IPS-18a (cell line): ENCODE measurements around the gene RBM33.

ENCODE experiments used
- H3K27ac ChIP-seq: one replicate; pipeline ENCODE4 v1.5.1; 2013; ENCODE audit warnings: low read length
- H3K27me3 ChIP-seq: one replicate; pipeline ENCODE4 v1.6.1; 2013; ENCODE audit warnings: mild to moderate bottlenecking, low read length; ENCODE audit not compliant: control insufficient read depth, insufficient read depth
- H3K36me3 ChIP-seq: one replicate; pipeline ENCODE4 v1.6.1; 2013; ENCODE audit warnings: low read depth, low read length; ENCODE audit not compliant: control insufficient read depth
- H3K4me1 ChIP-seq: one replicate; pipeline ENCODE4 v1.6.1; 2013; ENCODE audit warnings: low read depth, low read length; ENCODE audit not compliant: control insufficient read depth
- H3K4me3 ChIP-seq: one replicate; pipeline ENCODE4 v1.5.1; 2013; ENCODE audit warnings: low read length
- H3K9ac ChIP-seq: one replicate; pipeline ENCODE4 v1.6.1; 2013; ENCODE audit warnings: mild to moderate bottlenecking, low read length, moderate library complexity
- H3K9me3 ChIP-seq: one replicate; pipeline ENCODE4 v1.6.1; 2013; ENCODE audit warnings: low read depth, low read length; ENCODE audit not compliant: control insufficient read depth

The RBM33 gene

GRCh38 chr7:155631155-155631554 lies 13.3 kb upstream of the RBM33 start:
- H3K4me1 ChIP-seq: no peaks in the 10 kb centered on the region
- no peak overlapping the region for H3K27ac ChIP-seq
- no peaks in the 10 kb centered on the region for H3K27me3 ChIP-seq
- H3K9ac ChIP-seq: no peak overlapping the region
- H3K4me3 ChIP-seq: no peak overlapping the region
- H3K36me3 ChIP-seq: no peaks in the 10 kb centered on the region
- peaks cover 22% of the 10 kb centered on the region for H3K9me3 ChIP-seq

GRCh38 chr7:155635817-155636216 lies 8.6 kb upstream of the RBM33 start:
- Histone ChIP-seq H3K4me3 (no peak overlapping the region), H3K36me3 (no peaks in the 10 kb centered on the region), H3K27me3 (no peaks in the 10 kb centered on the region), H3K4me1 (no peaks in the 10 kb centered on the region), H3K27ac (no peak overlapping the region), H3K9ac (no peak overlapping the region), H3K9me3 (peaks cover 53% of the 10 kb centered on the region)

GRCh38 chr7:155637155-155637554 lies 7.3 kb upstream of the RBM33 start:
- no peak overlapping the region for H3K9ac ChIP-seq
- no peaks in the 10 kb centered on the region for H3K27me3 ChIP-seq
- H3K4me1 ChIP-seq: no peaks in the 10 kb centered on the region
- H3K4me3 ChIP-seq: no peak overlapping the region
- H3K9me3 ChIP-seq: peaks cover 57% of the 10 kb centered on the region
- H3K27ac ChIP-seq: no peak overlapping the region
- peaks cover 10% of the 10 kb centered on the region for H3K36me3 ChIP-seq

- no peaks in the 10 kb centered on the region for H3K4me1 ChIP-seq
- H3K9me3 ChIP-seq: peaks cover 49% of the 10 kb centered on the region
- no peak overlapping the region for H3K27ac ChIP-seq
- H3K36me3 ChIP-seq: peaks cover 16% of the 10 kb centered on the region
- no peak overlapping the region for H3K4me3 ChIP-seq
- H3K9ac ChIP-seq: no peak overlapping the region
- H3K27me3 ChIP-seq: no peaks in the 10 kb centered on the region
Measured at GRCh38 chr7:155638366-155638765, 6.1 kb upstream of the RBM33 start.

GRCh38 chr7:155639958-155640520 lies 4.4 kb upstream of the RBM33 start:
- no peaks in the 10 kb centered on the region for H3K4me1 ChIP-seq
- H3K27ac ChIP-seq: no peak overlapping the region
- H3K36me3 ChIP-seq: peaks cover 16% of the 10 kb centered on the region
- no peak overlapping the region for H3K4me3 ChIP-seq
- peaks cover 49% of the 10 kb centered on the region for H3K9me3 ChIP-seq
- no peak overlapping the region for H3K9ac ChIP-seq
- H3K27me3 ChIP-seq: no peaks in the 10 kb centered on the region

- H3K4me1 ChIP-seq: no peaks in the 10 kb centered on the region
- no peak overlapping the region for H3K9ac ChIP-seq
- H3K9me3 ChIP-seq: peaks cover 47% of the 10 kb centered on the region
- H3K36me3 ChIP-seq: peaks cover 16% of the 10 kb centered on the region
- H3K4me3 ChIP-seq: no peak overlapping the region
- H3K27me3 ChIP-seq: no peaks in the 10 kb centered on the region
- no peak overlapping the region for H3K27ac ChIP-seq
Measured at GRCh38 chr7:155640629-155641028, 3.8 kb upstream of the RBM33 start.

GRCh38 chr7:155643804-155644177 lies 670 bp upstream of the RBM33 start:
- Histone ChIP-seq H3K4me1 (peaks cover 5% of the 10 kb centered on the region), H3K4me3 (peak overlapping the region; percentile 90), H3K36me3 (peaks cover 27% of the 10 kb centered on the region), H3K27ac (peak overlapping the region; percentile 8), H3K27me3 (no peaks in the 10 kb centered on the region), H3K9me3 (peaks cover 32% of the 10 kb centered on the region), H3K9ac (peak overlapping the region; percentile 92)

GRCh38 chr7:155644971-155645509 lies 579 bp downstream of the RBM33 start:
- peak overlapping the region; percentile 92 for H3K9ac ChIP-seq
- H3K4me1 ChIP-seq: peaks cover 5% of the 10 kb centered on the region
- H3K4me3 ChIP-seq: peak overlapping the region; percentile 90
- H3K27me3 ChIP-seq: no peaks in the 10 kb centered on the region
- peaks cover 27% of the 10 kb centered on the region for H3K36me3 ChIP-seq
- peak overlapping the region; percentile 8 for H3K27ac ChIP-seq
- H3K9me3 ChIP-seq: peaks cover 21% of the 10 kb centered on the region

- Histone ChIP-seq H3K27ac (no peak overlapping the region), H3K36me3 (peaks cover 27% of the 10 kb centered on the region), H3K27me3 (no peaks in the 10 kb centered on the region), H3K4me3 (peak overlapping the region; percentile 90), H3K9ac (peak overlapping the region; percentile 92), H3K9me3 (peaks cover 16% of the 10 kb centered on the region), H3K4me1 (peaks cover 5% of the 10 kb centered on the region)
Measured at GRCh38 chr7:155645662-155646061, 1.2 kb downstream of the RBM33 start.

GRCh38 chr7:155646669-155647068 lies 2.2 kb downstream of the RBM33 start:
- H3K9me3 ChIP-seq: peaks cover 9% of the 10 kb centered on the region
- no peak overlapping the region for H3K27ac ChIP-seq
- peaks cover 5% of the 10 kb centered on the region for H3K4me1 ChIP-seq
- H3K4me3 ChIP-seq: peak overlapping the region; percentile 90
- no peak overlapping the region for H3K9ac ChIP-seq
- peaks cover 22% of the 10 kb centered on the region for H3K36me3 ChIP-seq
- H3K27me3 ChIP-seq: no peaks in the 10 kb centered on the region

- Histone ChIP-seq H3K9me3 (peaks cover 9% of the 10 kb centered on the region), H3K27ac (no peak overlapping the region), H3K4me1 (peaks cover 5% of the 10 kb centered on the region), H3K36me3 (peaks cover 17% of the 10 kb centered on the region), H3K4me3 (no peak overlapping the region), H3K9ac (no peak overlapping the region), H3K27me3 (no peaks in the 10 kb centered on the region)
Measured at GRCh38 chr7:155647302-155647701, 2.8 kb downstream of the RBM33 start.

GRCh38 chr7:155647734-155648133 lies 3.3 kb downstream of the RBM33 start:
- H3K4me1 ChIP-seq: peaks cover 5% of the 10 kb centered on the region
- H3K9ac ChIP-seq: no peak overlapping the region
- no peak overlapping the region for H3K4me3 ChIP-seq
- H3K27me3 ChIP-seq: no peaks in the 10 kb centered on the region
- no peak overlapping the region for H3K27ac ChIP-seq
- peaks cover 9% of the 10 kb centered on the region for H3K9me3 ChIP-seq
- peaks cover 12% of the 10 kb centered on the region for H3K36me3 ChIP-seq
